IPS DF 19.7 (cell line): ENCODE measurements around the gene WARS2.

Source experiments
- DNase-seq: peaks from one replicate; pipeline ENCODE4 v3.0.0-alpha.2; 2013; ENCODE audit warnings: low read depth, low spot score

WARS2 gene

GRCh38 chr1:118984086-118984721, 156.2 kb downstream of the WARS2 start:
- no peak for DNase-seq

GRCh38 chr1:118983558-118984041, 156.9 kb downstream of the WARS2 start:
- no peak for DNase-seq

- DNase-seq, result no peak
Observed at GRCh38 chr1:118982821-118983557, 157.5 kb downstream of the WARS2 start.

- no peak for DNase-seq
Observed at GRCh38 chr1:118982266-118982665, 158.2 kb downstream of the WARS2 start.

- no peak for DNase-seq
Observed at GRCh38 chr1:118981436-118981835, 159.0 kb downstream of the WARS2 start.
